SK-N-SH (cell line): ENCODE measurements around the gene COQ8B.

ENCODE experiments used
- CTCF ChIP-seq: fragments of 200-600 bp; sonication (generic); IDR thresholded peaks from 2 replicates; pipeline ENCODE4 v1.6.1; 2017; ENCODE audit warnings: antibody characterized with exemption, mild to moderate bottlenecking, moderate library complexity
- ELF1 ChIP-seq: IDR thresholded peaks from 2 replicates; pipeline ENCODE4 v1.4.0; 2012
- EZH2phosphoT487 ChIP-seq: fragments of 200-600 bp; sonication (generic); IDR thresholded peaks from 2 replicates; pipeline ENCODE4 v1.6.1; 2017; ENCODE audit warnings: low read depth, mixed run types, mild to moderate bottlenecking, antibody characterized with exemption, moderate library complexity, borderline replicate concordance
- FOXM1 ChIP-seq: IDR thresholded peaks from 2 replicates; pipeline ENCODE4 v1.4.0; 2012; ENCODE audit warnings: low read depth, mild to moderate bottlenecking
- MAX ChIP-seq: IDR thresholded peaks from 2 replicates; pipeline ENCODE4 v1.4.0; 2012; ENCODE audit warnings: low read depth
- MXI1 ChIP-seq: IDR thresholded peaks from 2 replicates; pipeline ENCODE4 v1.6.1; 2012; ENCODE audit warnings: mild to moderate bottlenecking, low read depth, low read length, improper control_type of control experiment
- NFIC ChIP-seq: IDR thresholded peaks from 2 replicates; pipeline ENCODE4 v1.4.0; 2012; ENCODE audit warnings: borderline replicate concordance
- PBX3 ChIP-seq: IDR thresholded peaks from 2 replicates; pipeline ENCODE4; 2012
- RAD21 ChIP-seq: IDR thresholded peaks from 2 replicates; pipeline ENCODE4 v1.6.1; 2012; ENCODE audit warnings: mild to moderate bottlenecking, low read length
- ZBTB33 ChIP-seq: IDR thresholded peaks from 2 replicates; pipeline ENCODE4 v1.4.0; 2012; ENCODE audit warnings: low read depth, borderline replicate concordance

- no peak for TF ChIP-seq MAX
- TF ChIP-seq EZH2phosphoT487 = no peak
- no peak for TF ChIP-seq ZBTB33
- TF ChIP-seq RAD21 = no peak
- TF ChIP-seq PBX3 = no peak
- no peak for TF ChIP-seq FOXM1
- TF ChIP-seq ELF1 = no peak
- TF ChIP-seq CTCF = no peak
- TF ChIP-seq NFIC = no peak
- TF ChIP-seq MXI1 = no peak
These were observed 29.7 kb downstream of the COQ8B start for GRCh38 chr19:40686882-40687524.
